ENCODE results near the gene DNAH3.
"Not testable (repeated sequence)": the region's sequence is repeated elsewhere in the genome, so short reads cannot be mapped to it uniquely, and the experiment has no call there.

The DNAH3 gene

DNA sequence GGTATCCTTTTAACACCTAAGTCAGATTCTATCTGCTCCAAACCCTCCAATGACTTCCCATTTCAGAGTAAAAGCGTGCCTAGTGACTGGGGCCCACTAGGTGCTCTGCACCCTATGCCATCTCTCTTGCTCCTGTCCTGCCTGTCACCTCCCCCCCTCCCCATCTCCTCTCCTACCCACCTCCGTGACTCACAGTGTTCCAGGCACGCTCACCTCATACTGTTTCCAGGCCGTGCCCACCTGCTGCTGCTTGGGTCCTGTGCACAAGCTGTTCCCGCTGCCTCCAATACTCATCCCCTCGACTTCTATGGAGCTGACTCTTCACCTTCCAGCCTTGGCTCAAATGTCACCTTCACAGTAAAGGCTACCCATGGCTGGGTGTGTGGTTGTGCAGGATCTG is 21.7 kb downstream of the DNAH3 start:
- no peaks in the 10 kb centered on the region for H3K9me3 Mint-ChIP-seq
- no peak for DNase-seq
- H3K27me3 Mint-ChIP-seq, result peaks cover 4% of the 10 kb centered on the region
- H3K27ac Mint-ChIP-seq, result no peak overlapping the region
- no peaks in the 10 kb centered on the region for H3K36me3 Mint-ChIP-seq
- CTCF ChIA-PET, result no interaction called here
- H3K4me3 Mint-ChIP-seq, result no peak overlapping the region
- H3K4me1 Mint-ChIP-seq, result no peaks in the 10 kb centered on the region

DNA sequence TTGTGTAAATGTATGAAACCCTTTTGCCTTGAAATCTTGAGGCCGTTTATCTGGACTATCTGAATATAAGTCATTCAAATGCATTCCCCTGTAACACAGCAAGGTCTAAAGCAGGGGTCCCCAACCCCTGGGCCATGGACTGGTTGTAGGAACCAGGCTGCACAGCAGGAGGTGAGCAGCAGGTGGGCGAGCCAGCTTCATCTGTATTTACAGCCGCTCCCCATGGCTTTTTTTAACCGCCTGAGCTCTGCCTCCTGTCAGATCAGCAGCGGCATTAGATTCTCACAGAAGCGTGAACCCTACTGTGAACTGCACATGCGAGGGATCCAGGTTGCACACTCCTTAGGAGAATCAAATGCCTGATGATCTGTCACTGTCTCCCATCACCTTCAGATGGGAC is 24.1 kb downstream of the DNAH3 start:
- no peaks in the 10 kb centered on the region for H3K36me3 Mint-ChIP-seq
- no peaks in the 10 kb centered on the region for H3K9me3 Mint-ChIP-seq
- H3K4me3 Mint-ChIP-seq, result no peak overlapping the region
- no peak for DNase-seq
- peaks cover 4% of the 10 kb centered on the region for H3K27me3 Mint-ChIP-seq
- no peak overlapping the region for H3K27ac Mint-ChIP-seq
- no peaks in the 10 kb centered on the region for H3K4me1 Mint-ChIP-seq
- CTCF ChIA-PET, result no interaction called here

- no peaks in the 10 kb centered on the region for H3K36me3 Mint-ChIP-seq
These were observed 25.5 kb downstream of the DNAH3 start for GRCh38 chr16:21125191-21125590.

DNA sequence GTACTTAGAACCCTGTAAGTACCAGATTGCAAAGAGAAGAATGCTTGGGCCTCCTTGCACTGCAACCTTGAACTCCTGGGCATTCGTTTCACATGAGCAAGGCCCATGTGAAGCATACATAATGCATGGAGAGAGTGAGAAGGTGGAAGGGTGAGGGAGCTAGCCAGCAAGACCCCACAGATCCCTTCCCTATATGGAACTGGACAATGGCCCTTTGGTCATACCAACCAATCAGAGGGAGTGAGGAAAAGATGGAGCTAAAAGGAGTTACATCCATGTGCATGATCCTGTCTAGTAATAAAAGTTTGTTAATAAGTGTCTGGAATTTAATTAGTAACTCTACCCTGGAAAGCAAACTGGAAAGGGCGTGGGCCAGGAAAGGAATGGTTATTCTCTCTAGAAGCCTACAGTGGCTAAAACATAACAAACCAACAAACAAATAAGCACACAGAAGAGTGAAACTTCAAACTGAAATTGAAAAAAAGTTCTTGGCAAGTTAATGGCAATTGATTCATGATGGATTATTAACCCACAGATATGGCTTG is 29.6 kb downstream of the DNAH3 start:
- Mint-ChIP-seq H3K4me1 (peaks cover 7% of the 10 kb centered on the region), H3K27ac (no peak overlapping the region), H3K9me3 (peaks cover 10% of the 10 kb centered on the region), H3K4me3 (no peak overlapping the region), H3K36me3 (no peaks in the 10 kb centered on the region), H3K27me3 (no peaks in the 10 kb centered on the region)
- CTCF ChIA-PET, result no interaction called here
- DNase-seq, result no peak

More at GRCh38 chr16:21125191-21125590, 25.5 kb downstream of the DNAH3 start:
- Mint-ChIP-seq H3K4me1 (no peaks in the 10 kb centered on the region), H3K4me3 (no peak overlapping the region), H3K27me3 (peaks cover 4% of the 10 kb centered on the region), H3K27ac (no peak overlapping the region), H3K9me3 (no peaks in the 10 kb centered on the region)
- CTCF ChIA-PET, result no interaction called here
- DNase-seq, result no peak

DNA sequence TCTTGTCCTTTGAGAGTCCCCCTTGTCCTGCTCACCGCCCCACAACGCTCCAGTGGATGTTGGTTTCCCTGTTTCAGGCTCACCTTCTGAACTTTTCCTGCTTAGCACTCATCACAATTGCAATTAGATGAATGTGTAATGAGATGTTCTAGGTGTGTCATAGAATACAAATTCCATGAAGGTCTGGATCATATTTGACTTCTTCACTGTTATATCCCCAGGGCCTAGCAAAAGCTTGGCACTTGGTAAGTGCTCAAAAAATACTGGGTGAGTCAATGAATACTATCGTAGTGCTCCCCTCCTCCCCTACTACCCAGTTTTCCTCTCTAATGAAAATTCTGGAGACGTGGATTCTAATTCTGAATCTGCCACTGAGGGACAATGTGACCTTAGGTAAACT is 33.1 kb downstream of the DNAH3 start:
- DNase-seq, result no peak
- CTCF ChIA-PET, result interaction anchor here (1.3 kb wide), 1 partner anchor 71 kb away, joined by 3 read pairs; no protein-coding TSS in a partner anchor
- no peak overlapping the region for H3K4me3 Mint-ChIP-seq

GRCh38 chr16:21116148-21116693 is 34.4 kb downstream of the DNAH3 start:
- no peaks in the 10 kb centered on the region for H3K36me3 Mint-ChIP-seq
- H3K27me3 Mint-ChIP-seq, result no peaks in the 10 kb centered on the region
- DNase-seq, result no peak

More for the DNA sequence above, 33.1 kb downstream of the DNAH3 start:
- H3K9me3 Mint-ChIP-seq, result peaks cover 12% of the 10 kb centered on the region
- H3K27ac Mint-ChIP-seq, result no peak overlapping the region
- H3K4me1 Mint-ChIP-seq, result peaks cover 8% of the 10 kb centered on the region
- H3K36me3 Mint-ChIP-seq, result no peaks in the 10 kb centered on the region
- no peaks in the 10 kb centered on the region for H3K27me3 Mint-ChIP-seq

GRCh38 chr16:21115551-21115950 is 35.1 kb downstream of the DNAH3 start:
- DNase-seq, H3K4me1 Mint-ChIP-seq, H3K27me3 Mint-ChIP-seq, H3K36me3 Mint-ChIP-seq, CTCF ChIA-PET, H3K4me3 Mint-ChIP-seq, H3K27ac Mint-ChIP-seq: not testable (repeated sequence)
- H3K9me3 Mint-ChIP-seq, result peaks cover 12% of the 10 kb centered on the region

More at GRCh38 chr16:21116148-21116693, 34.4 kb downstream of the DNAH3 start:
- Mint-ChIP-seq H3K27ac (peak overlapping the region; percentile 67), H3K4me1 (peaks cover 8% of the 10 kb centered on the region), H3K9me3 (peaks cover 12% of the 10 kb centered on the region), H3K4me3 (peak overlapping the region; percentile 52)
- CTCF ChIA-PET, result no interaction called here

- CTCF ChIA-PET, result no interaction called here
- Mint-ChIP-seq H3K4me1 (no peaks in the 10 kb centered on the region), H3K36me3 (no peaks in the 10 kb centered on the region), H3K27ac (no peak overlapping the region), H3K4me3 (no peak overlapping the region), H3K27me3 (peaks cover 22% of the 10 kb centered on the region), H3K9me3 (no peaks in the 10 kb centered on the region)
- no peak for DNase-seq
These were observed 46.4 kb downstream of the DNAH3 start for GRCh38 chr16:21103941-21104860.

DNA sequence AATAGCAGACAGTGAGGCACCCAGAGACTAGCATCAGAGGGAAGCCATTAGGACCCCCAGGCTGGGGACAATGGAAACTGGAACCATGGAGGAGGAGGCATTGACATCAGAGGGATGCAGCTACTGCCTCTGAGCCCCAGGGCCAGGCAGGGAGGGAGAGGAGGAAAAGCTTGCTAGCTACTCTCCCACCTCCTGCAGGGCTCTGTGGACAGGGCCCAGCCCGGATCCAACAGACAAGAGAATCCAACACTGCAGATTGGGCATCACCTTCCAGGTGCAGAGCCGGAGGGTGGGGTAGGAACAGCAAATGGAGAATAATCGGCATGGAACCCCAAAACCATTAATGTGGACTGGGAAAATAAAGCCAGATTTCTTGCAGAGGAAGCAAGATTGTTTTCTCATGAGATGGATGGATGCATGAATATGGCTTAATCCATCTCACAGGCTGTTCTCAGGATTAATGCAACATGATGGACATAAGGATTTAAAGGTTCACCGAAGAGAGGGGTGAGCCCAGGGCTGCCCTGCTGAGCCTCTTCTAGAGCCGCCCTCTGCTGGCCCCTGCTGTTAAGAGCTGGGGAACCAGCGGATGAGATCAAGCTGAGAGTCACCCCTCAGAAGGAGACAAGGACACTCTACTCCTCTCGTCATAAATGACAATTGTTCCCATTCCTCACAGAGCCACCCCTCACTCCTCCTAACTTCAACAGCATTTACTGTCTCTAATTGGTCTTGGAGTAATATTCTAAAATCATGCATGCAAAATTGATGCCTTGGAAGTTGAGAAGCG is 48.8 kb downstream of the DNAH3 start:
- Mint-ChIP-seq H3K27me3 (peaks cover 40% of the 10 kb centered on the region), H3K4me1 (no peaks in the 10 kb centered on the region), H3K4me3 (no peak overlapping the region), H3K36me3 (no peaks in the 10 kb centered on the region), H3K27ac (no peak overlapping the region), H3K9me3 (no peaks in the 10 kb centered on the region)
- DNase-seq, result peak; percentile 24
- CTCF ChIA-PET, result no interaction called here

DNA sequence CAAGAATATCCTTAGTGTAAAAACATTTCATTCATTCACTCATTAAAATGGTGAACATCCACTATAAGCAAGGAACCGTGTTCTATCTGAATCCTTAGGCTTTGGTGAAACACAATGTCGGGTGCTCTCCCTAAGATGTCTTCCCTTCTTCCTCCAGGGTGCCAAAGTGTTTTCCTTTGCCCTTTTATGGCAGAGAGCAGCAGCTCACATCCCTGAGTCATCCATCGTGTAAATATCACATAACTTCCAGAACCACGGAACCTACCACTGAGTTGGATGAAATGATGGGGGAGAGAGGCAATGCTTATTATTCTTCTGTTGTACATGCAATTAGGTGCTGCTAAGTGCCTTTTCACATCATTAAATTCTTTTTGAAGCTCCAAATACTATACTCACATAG is 50.2 kb downstream of the DNAH3 start:
- Mint-ChIP-seq H3K4me1 (no peaks in the 10 kb centered on the region), H3K27me3 (peaks cover 50% of the 10 kb centered on the region)
- CTCF ChIA-PET, result interaction anchor here (1.0 kb wide), 1 partner anchor 250 kb away, joined by 3 read pairs; no protein-coding TSS in a partner anchor

GRCh38 chr16:21097151-21097550 is 53.5 kb downstream of the DNAH3 start:
- DNase-seq, result no peak
- Mint-ChIP-seq H3K27me3 (peaks cover 50% of the 10 kb centered on the region), H3K4me1 (no peaks in the 10 kb centered on the region), H3K27ac (no peak overlapping the region), H3K9me3 (no peaks in the 10 kb centered on the region), H3K36me3 (no peaks in the 10 kb centered on the region), H3K4me3 (no peak overlapping the region)
- CTCF ChIA-PET, result interaction anchor here (1.0 kb wide), 1 partner anchor 15 kb away, joined by 3 read pairs; no protein-coding TSS in a partner anchor

More for the DNA sequence above, 50.2 kb downstream of the DNAH3 start:
- Mint-ChIP-seq H3K9me3 (no peaks in the 10 kb centered on the region), H3K36me3 (no peaks in the 10 kb centered on the region), H3K27ac (no peak overlapping the region), H3K4me3 (no peak overlapping the region)
- DNase-seq, result no peak

GRCh38 chr16:21094719-21095118 is 55.9 kb downstream of the DNAH3 start:
- CTCF ChIA-PET, H3K9me3 Mint-ChIP-seq, DNase-seq, H3K36me3 Mint-ChIP-seq, H3K4me3 Mint-ChIP-seq, H3K27ac Mint-ChIP-seq, H3K4me1 Mint-ChIP-seq: not testable (repeated sequence)
- peaks cover 47% of the 10 kb centered on the region for H3K27me3 Mint-ChIP-seq

- Mint-ChIP-seq H3K4me1 (no peaks in the 10 kb centered on the region), H3K27me3 (peaks cover 32% of the 10 kb centered on the region), H3K27ac (no peak overlapping the region), H3K9me3 (no peaks in the 10 kb centered on the region), H3K4me3 (no peak overlapping the region), H3K36me3 (no peaks in the 10 kb centered on the region)
- DNase-seq, result no peak
- CTCF ChIA-PET, result no interaction called here
These were observed 57.7 kb downstream of the DNAH3 start for GRCh38 chr16:21092951-21093350.
